Coronary artery (tissue), 2 donors: ENCODE results near the gene SPAG16.

ENCODE experiments used
- DNase-seq: peaks from one replicate; pipeline ENCODE4 v3.0.0-alpha.2; 2017; ENCODE audit warnings: low spot score
- H3K27ac ChIP-seq, 2 donors: fragments of 200-600 bp; sonication (generic); one replicate each; pipeline ENCODE4 v1.5.1; 2016 to 2019
- H3K4me3 ChIP-seq: fragments of 200-600 bp; sonication (generic); 2 replicates; pipeline ENCODE4 v1.5.1; 2016; ENCODE audit warnings: mild to moderate bottlenecking, moderate library complexity
- TF ChIP-seq, protein P1 (sequence below): fragments of 200-600 bp; sonication (generic); IDR thresholded peaks from one replicate; pipeline ENCODE4 v1.5.1; 2019; ENCODE audit warnings: antibody characterized with exemption

The SPAG16 gene

DNA sequence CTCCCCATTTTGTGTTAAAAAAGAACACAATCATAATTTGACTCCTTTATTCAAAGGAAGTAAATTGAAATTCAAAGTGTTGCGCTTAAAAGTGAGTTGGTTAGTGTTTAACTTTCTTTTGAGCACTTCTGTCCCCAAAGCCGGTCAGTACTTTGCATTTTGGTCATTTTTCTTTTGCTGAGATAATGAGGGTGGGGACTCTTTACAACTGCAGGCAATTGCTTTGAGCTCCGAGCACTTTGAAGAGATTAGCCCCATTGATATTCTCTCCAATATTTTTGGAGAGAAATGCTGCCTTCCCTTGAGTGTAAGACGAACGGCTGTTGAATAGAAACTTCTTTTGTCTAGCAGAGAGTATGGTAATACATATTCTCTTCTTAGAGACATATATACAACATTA lies 885.0 kb downstream of the SPAG16 start:
- DNase-seq = no peak
- Histone ChIP-seq H3K27ac (no peak overlapping the region), H3K4me3 (no peak overlapping the region)
- TF ChIP-seq, protein P1, sequence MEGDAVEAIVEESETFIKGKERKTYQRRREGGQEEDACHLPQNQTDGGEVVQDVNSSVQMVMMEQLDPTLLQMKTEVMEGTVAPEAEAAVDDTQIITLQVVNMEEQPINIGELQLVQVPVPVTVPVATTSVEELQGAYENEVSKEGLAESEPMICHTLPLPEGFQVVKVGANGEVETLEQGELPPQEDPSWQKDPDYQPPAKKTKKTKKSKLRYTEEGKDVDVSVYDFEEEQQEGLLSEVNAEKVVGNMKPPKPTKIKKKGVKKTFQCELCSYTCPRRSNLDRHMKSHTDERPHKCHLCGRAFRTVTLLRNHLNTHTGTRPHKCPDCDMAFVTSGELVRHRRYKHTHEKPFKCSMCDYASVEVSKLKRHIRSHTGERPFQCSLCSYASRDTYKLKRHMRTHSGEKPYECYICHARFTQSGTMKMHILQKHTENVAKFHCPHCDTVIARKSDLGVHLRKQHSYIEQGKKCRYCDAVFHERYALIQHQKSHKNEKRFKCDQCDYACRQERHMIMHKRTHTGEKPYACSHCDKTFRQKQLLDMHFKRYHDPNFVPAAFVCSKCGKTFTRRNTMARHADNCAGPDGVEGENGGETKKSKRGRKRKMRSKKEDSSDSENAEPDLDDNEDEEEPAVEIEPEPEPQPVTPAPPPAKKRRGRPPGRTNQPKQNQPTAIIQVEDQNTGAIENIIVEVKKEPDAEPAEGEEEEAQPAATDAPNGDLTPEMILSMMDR = no peak

DNA sequence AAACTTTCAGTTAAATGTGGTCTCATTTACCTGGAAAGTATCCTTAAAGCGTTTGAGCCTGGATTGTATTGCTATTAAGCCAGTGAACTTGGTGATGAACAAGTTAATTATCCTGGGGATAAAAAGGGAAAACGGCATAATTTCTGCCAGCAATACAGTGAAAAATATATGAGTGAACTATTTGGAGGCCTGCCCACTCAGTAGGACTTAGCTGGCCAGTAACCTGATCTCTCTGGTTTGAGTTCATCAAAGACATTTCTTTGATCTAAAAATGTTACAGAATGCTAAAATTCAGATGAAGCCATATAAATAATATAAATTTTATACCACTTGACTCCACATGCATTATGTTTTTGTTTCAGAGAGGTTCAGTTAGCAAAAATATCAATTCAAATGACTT lies 885.5 kb downstream of the SPAG16 start:
- TF ChIP-seq, protein P1 = no peak
- DNase-seq = no peak
- no peak overlapping the region for H3K4me3 ChIP-seq
- no peak overlapping the region for H3K27ac ChIP-seq

DNA sequence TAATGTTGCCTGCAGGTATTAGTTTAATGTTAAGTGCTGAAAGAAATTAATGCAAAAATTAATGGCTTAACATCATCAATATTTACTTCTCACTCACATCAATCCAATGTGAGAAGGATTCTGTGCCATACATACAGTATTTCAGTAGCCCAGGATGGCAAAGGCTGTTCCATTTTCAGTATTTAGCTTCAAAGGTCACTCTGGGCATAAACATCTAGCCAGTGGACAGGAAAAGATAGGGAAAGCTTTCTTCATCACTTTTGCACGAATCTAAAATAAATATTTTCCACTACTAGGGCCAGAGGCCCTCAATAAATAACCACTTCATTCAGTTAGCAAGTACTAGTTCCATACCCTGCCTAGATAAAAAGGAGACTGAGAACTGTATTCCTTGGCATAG lies 890.3 kb downstream of the SPAG16 start:
- TF ChIP-seq, protein P1 = no peak
- Histone ChIP-seq H3K4me3 (no peak overlapping the region), H3K27ac (no peak overlapping the region)
- no peak for DNase-seq

DNA sequence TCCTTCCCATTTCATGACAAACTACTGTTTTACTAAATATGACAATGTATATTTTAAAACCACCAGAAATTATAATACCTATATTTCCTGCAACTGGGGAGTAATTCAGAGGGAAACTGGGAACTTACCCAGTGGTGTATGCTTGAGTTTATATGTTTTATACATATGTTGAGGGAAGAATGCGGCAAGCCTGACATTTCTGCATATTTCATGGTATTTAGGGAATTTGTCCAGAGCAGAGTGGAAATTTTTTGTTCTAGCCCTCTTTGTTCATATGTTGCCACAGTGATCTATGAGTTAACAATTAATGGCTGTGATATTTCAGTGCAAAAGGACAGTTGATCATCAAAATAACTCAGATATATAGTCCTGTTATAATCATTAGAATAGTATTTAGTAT lies 895.8 kb downstream of the SPAG16 start:
- Histone ChIP-seq H3K27ac (no peak overlapping the region), H3K4me3 (no peak overlapping the region)
- TF ChIP-seq, protein P1 = no peak
- DNase-seq = no peak

DNA sequence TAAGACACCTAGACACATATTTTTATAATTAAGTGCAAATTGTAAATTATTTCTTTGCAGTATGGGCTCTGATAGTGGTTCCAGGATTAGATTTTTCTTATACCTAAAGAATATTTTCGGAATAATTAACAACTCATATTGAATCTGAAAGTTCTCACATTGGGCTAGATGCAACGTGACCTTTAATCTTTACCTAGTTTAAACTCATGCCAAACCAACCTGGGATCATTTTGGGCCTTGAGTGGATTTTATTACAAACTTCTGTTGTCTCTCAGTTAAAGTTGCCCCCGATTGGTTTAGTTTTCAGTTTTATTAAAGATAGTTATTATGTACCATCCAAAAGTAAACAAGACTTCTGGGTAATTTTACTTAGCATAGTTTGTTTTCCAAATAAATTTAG lies 896.4 kb downstream of the SPAG16 start:
- DNase-seq = no peak
- Histone ChIP-seq H3K27ac (no peak overlapping the region), H3K4me3 (no peak overlapping the region)
- TF ChIP-seq, protein P1 = no peak

DNA sequence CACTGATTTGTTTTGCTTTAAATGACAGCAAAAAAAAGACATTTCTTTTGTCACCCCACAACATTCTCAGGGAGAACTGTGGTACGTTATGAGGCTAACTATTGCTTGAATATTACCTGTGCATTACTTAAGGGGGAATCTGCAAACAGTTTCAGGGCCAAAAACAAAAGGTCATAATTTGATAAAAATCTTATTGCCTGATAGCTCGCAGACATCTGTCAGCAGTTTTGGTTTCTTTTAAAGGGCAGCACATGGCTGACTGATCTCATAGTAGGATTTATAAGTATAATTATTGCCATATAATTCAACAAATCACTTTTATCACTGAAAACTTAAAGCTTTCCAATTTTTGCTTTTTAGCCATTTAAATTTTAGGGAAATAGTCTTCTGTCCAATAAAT lies 900.2 kb downstream of the SPAG16 start:
- no peak overlapping the region for H3K4me3 ChIP-seq

DNA sequence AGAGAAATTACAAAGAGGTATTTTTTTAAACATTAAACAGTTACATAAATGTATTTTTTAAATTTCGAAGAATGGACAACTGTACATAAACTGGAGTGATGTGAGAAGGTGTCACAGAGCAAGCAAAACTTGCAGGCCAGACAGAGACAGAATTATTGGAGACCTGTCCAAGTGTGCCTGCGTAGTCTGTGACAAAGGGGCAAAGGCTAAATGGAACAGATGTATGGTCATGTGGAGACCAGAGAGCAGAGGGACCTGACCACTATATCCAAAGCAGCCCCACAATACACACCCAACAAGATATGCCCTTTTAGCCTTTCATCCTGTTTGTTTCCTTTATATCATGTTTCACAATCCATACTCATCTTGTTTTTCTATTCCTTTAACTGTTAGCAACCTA lies 901.3 kb downstream of the SPAG16 start:
- H3K4me3 ChIP-seq = no peak overlapping the region
- no peak for DNase-seq
- no peak overlapping the region for H3K27ac ChIP-seq
- TF ChIP-seq, protein P1 = no peak

More for the DNA sequence above, 900.2 kb downstream of the SPAG16 start:
- no peak for DNase-seq
- TF ChIP-seq, protein P1 = no peak
- H3K27ac ChIP-seq = no peak overlapping the region
